HG03159 (cell line): Measurements from ENCODE around the gene TTC38.
"Not testable (repeated sequence)": the region's sequence is repeated elsewhere in the genome, so short reads cannot be mapped to it uniquely, and the experiment has no call there.

Experiments used
- ATAC-seq: cut with Tn5 transposase; IDR thresholded peaks from one replicate; pipeline ENCODE4 v1.9.1; 2021; ENCODE audit warnings: mild to moderate bottlenecking, moderate library complexity; ENCODE audit not compliant: unreplicated experiment

Gene TTC38

GRCh38 chr22:46295277-46295971 is 27.6 kb downstream of the TTC38 start:
- no peak for ATAC-seq

- peak; percentile 93 for ATAC-seq
Observed at GRCh38 chr22:46296257-46297150, 28.7 kb downstream of the TTC38 start, which contains the start of gene GTSE1. Gene GTSE1, plus strand, starts transcription at chr22:46296870. Its CDS starts 531 bp downstream, at chr22:46297401.

GRCh38 chr22:46297151-46297812 is 29.5 kb downstream of the TTC38 start:
- peak; percentile 24 for ATAC-seq

GRCh38 chr22:46299101-46299500 is 31.3 kb downstream of the TTC38 start:
- ATAC-seq: no peak

- no peak for ATAC-seq
Observed at GRCh38 chr22:46300491-46300890, 32.7 kb downstream of the TTC38 start.

- ATAC-seq: no peak
Observed at GRCh38 chr22:46303347-46303965, 35.6 kb downstream of the TTC38 start.

GRCh38 chr22:46308283-46308988 is 40.6 kb downstream of the TTC38 start:
- ATAC-seq: no peak

- no peak for ATAC-seq
Observed at GRCh38 chr22:46309526-46310085, 41.8 kb downstream of the TTC38 start.

GRCh38 chr22:46312056-46312455 is 44.2 kb downstream of the TTC38 start:
- ATAC-seq: no peak

GRCh38 chr22:46312848-46313247 is 45.0 kb downstream of the TTC38 start:
- not testable (repeated sequence) for ATAC-seq

- ATAC-seq: no peak
Observed at GRCh38 chr22:46315976-46316375, 48.2 kb downstream of the TTC38 start.

GRCh38 chr22:46317646-46318045 is 49.8 kb downstream of the TTC38 start:
- ATAC-seq: no peak

GRCh38 chr22:46318576-46318975 is 50.8 kb downstream of the TTC38 start:
- ATAC-seq: no peak

- no peak for ATAC-seq
Observed at GRCh38 chr22:46319319-46319718, 51.5 kb downstream of the TTC38 start.

GRCh38 chr22:46320166-46320710 is 52.4 kb downstream of the TTC38 start:
- ATAC-seq: no peak

GRCh38 chr22:46320716-46321386 is 53.0 kb downstream of the TTC38 start:
- ATAC-seq: no peak

- no peak for ATAC-seq
Observed at GRCh38 chr22:46322711-46323110, 54.9 kb downstream of the TTC38 start.

GRCh38 chr22:46323162-46323561 is 55.4 kb downstream of the TTC38 start:
- no peak for ATAC-seq

GRCh38 chr22:46326066-46326680 is 58.4 kb downstream of the TTC38 start:
- no peak for ATAC-seq
